H1 (cell line): ENCODE data around the gene FHOD1.

Experiments used
- CREB1 ChIP-seq: IDR thresholded peaks from 2 replicates; pipeline ENCODE4 v1.6.1; 2012; ENCODE audit warnings: inconsistent platforms
- HDAC6 ChIP-seq: IDR thresholded peaks from one replicate; pipeline ENCODE4 v1.7.1; 2012; ENCODE audit warnings: low read depth, mild to moderate bottlenecking, inconsistent platforms, low read length, moderate library complexity
- POLR2AphosphoS5 ChIP-seq: IDR thresholded peaks from 2 replicates; pipeline ENCODE4 v1.6.1; 2011; ENCODE audit warnings: low read depth, low read length
- TF ChIP-seq, protein P1 (sequence below), 3 experiments: IDR thresholded peaks; 1 replicate in 2 of 3; 2 replicates in 1 of 3; pipeline versions ENCODE4 v1.5.1 to v1.6.1; 2011; ENCODE audit warnings: low read length in 3 of 3, mild to moderate bottlenecking in 3 of 3, inconsistent platforms in 2 of 3, low read depth in 1 of 3, moderate library complexity in 1 of 3; ENCODE audit not compliant: insufficient read depth in 1 of 3; ENCODE audit errors: control extremely low read depth in 1 of 3

- no peak for TF ChIP-seq CREB1
- no peak for TF ChIP-seq POLR2AphosphoS5
- TF ChIP-seq, protein P1, sequence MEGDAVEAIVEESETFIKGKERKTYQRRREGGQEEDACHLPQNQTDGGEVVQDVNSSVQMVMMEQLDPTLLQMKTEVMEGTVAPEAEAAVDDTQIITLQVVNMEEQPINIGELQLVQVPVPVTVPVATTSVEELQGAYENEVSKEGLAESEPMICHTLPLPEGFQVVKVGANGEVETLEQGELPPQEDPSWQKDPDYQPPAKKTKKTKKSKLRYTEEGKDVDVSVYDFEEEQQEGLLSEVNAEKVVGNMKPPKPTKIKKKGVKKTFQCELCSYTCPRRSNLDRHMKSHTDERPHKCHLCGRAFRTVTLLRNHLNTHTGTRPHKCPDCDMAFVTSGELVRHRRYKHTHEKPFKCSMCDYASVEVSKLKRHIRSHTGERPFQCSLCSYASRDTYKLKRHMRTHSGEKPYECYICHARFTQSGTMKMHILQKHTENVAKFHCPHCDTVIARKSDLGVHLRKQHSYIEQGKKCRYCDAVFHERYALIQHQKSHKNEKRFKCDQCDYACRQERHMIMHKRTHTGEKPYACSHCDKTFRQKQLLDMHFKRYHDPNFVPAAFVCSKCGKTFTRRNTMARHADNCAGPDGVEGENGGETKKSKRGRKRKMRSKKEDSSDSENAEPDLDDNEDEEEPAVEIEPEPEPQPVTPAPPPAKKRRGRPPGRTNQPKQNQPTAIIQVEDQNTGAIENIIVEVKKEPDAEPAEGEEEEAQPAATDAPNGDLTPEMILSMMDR (IDR thresholded peaks at IDR 0.05; ENCODE audit: control extremely low read depth in 1 of 3, insufficient read depth in 1 of 3, low read depth in 1 of 3, low read length in 3 of 3): no peak
- no peak for TF ChIP-seq HDAC6
Measured at GRCh38 chr16:67235816-67236562, 11.3 kb downstream of the FHOD1 start.
